Activated naive CD8-positive, alpha-beta T cell (primary cell): ENCODE measurements around the gene PODXL.
"Not testable (repeated sequence)": the region's sequence is repeated elsewhere in the genome, so short reads cannot be mapped to it uniquely, and the experiment has no call there.

Experiments used
- H3K27ac Mint-ChIP-seq: one replicate; pipeline ENCODE4 v1.8.0; 2021; ENCODE audit warnings: mixed read lengths
- H3K27me3 Mint-ChIP-seq: one replicate; pipeline ENCODE4 v1.8.0; 2021; ENCODE audit warnings: mixed read lengths
- H3K36me3 Mint-ChIP-seq: one replicate; pipeline ENCODE4 v1.8.0; 2021; ENCODE audit warnings: mixed read lengths
- H3K4me1 Mint-ChIP-seq: one replicate; pipeline ENCODE4 v1.8.0; 2021; ENCODE audit warnings: low read depth, mixed read lengths
- H3K4me3 Mint-ChIP-seq: one replicate; pipeline ENCODE4 v1.8.0; 2021; ENCODE audit warnings: mild to moderate bottlenecking, mixed read lengths
- H3K9me3 Mint-ChIP-seq: one replicate; pipeline ENCODE4 v1.8.0; 2021; ENCODE audit warnings: low read depth, mixed read lengths

The PODXL gene

GRCh38 chr7:131533566-131534561 lies 22.6 kb downstream of the PODXL start:
- Mint-ChIP-seq H3K4me3 (no peak overlapping the region), H3K27ac (no peak overlapping the region), H3K4me1 (no peaks in the 10 kb centered on the region), H3K27me3 (no peaks in the 10 kb centered on the region), H3K9me3 (no peaks in the 10 kb centered on the region), H3K36me3 (no peaks in the 10 kb centered on the region)

DNA sequence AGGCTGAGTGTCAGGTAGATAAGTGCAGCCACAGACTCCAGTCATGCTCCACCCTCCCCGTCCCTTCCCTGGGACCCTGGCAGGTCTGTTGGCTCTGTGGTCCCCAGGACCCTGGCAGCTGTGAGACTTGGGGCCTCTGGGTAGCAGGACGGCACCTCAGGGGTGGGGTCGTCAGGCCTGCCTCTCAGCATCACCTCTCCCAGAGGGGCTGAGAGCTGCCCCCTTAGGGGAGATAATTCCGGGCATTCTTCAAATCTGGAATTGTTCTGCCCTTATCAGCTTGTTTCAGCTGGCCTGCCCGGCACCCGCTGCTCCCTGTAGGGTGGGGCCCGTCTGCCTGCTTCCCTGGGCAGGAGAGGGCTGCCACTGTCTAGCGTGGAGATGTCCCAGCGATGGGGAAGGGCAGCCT lies 23.3 kb downstream of the PODXL start:
- no peak overlapping the region for H3K4me3 Mint-ChIP-seq

DNA sequence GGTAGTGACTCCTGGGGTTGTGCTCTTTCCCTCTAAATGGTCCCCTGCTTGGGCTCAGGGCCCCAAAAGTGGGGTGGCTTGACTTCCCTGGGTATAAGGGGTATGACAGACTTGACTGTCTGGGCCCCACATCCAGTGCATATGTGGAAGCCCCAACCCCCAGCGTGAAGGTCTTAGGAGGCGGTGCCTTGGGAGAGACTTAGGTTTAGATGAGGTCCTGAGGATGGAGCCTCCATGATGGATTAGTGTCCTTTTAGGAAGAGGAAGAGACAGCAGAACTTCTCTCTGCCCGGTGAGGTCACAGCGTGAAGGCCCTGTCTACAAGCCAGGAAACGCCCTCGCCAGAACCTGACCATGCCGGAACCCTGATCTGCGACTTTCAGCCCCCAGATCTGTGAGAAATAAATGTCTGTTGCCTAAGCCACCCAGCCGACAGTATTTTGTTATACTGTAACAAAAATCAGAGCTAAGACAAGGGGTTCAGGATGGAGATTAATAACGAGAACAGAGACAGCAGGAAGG lies 23.8 kb downstream of the PODXL start:
- Mint-ChIP-seq H3K27ac (no peak overlapping the region), H3K27me3 (no peaks in the 10 kb centered on the region), H3K9me3 (no peaks in the 10 kb centered on the region), H3K4me1 (no peaks in the 10 kb centered on the region), H3K4me3 (no peak overlapping the region), H3K36me3 (no peaks in the 10 kb centered on the region)

More for the DNA sequence above, 23.3 kb downstream of the PODXL start:
- H3K9me3 Mint-ChIP-seq: no peaks in the 10 kb centered on the region
- H3K36me3 Mint-ChIP-seq: no peaks in the 10 kb centered on the region
- H3K27ac Mint-ChIP-seq: no peak overlapping the region
- no peaks in the 10 kb centered on the region for H3K4me1 Mint-ChIP-seq
- no peaks in the 10 kb centered on the region for H3K27me3 Mint-ChIP-seq

GRCh38 chr7:131530137-131530536 lies 26.3 kb downstream of the PODXL start:
- Mint-ChIP-seq H3K4me3 (no peak overlapping the region), H3K27ac (no peak overlapping the region), H3K27me3 (peaks cover 2% of the 10 kb centered on the region), H3K9me3 (no peaks in the 10 kb centered on the region), H3K36me3 (no peaks in the 10 kb centered on the region), H3K4me1 (no peaks in the 10 kb centered on the region)

GRCh38 chr7:131529617-131530016 lies 26.8 kb downstream of the PODXL start:
- Mint-ChIP-seq H3K9me3 (no peaks in the 10 kb centered on the region), H3K36me3 (no peaks in the 10 kb centered on the region), H3K4me1 (no peaks in the 10 kb centered on the region), H3K27me3 (peaks cover 2% of the 10 kb centered on the region), H3K4me3 (no peak overlapping the region), H3K27ac (no peak overlapping the region)

DNA sequence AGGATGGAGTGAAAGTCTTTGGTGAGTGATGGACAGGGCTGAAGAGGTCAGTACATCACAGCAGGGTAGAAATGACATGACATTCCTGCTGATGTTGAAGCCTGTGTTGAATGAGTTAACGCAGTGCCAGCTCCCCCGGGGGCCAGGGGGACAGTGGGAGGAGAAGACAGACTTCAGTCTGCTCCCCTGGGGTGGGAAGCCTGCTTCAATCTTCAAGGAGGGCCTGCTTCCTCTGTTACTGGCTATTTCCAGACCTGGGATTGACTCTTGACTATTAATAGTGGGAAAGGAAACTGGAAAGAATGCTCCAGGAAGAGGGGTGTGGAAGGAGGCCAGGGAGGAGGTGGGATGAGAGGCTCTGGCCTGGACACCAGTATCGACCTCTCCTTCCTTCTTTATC lies 27.2 kb downstream of the PODXL start:
- Mint-ChIP-seq H3K36me3 (no peaks in the 10 kb centered on the region), H3K27me3 (peaks cover 3% of the 10 kb centered on the region), H3K27ac (no peak overlapping the region), H3K4me3 (no peak overlapping the region), H3K4me1 (no peaks in the 10 kb centered on the region), H3K9me3 (no peaks in the 10 kb centered on the region)

DNA sequence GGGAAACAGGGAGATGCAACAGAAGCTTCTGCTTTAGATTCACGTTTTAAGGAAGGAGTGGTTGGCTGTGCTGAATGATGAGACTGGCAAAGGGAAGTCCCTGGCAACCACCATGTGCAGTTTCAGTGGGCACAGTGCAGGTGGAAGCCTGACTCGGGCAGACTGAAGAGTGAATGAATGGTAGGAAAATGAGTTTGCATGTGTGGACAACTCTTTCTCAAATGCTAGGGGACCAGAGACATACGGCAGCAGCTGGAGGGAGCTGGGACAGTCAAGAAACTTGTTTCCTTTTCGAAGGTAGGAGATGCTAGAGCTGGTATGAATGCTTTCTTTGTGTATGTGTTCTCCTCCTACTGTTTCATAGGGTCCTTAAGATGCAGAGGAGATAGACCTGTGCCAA lies 29.0 kb downstream of the PODXL start:
- H3K9me3 Mint-ChIP-seq: no peaks in the 10 kb centered on the region
- H3K27ac Mint-ChIP-seq: no peak overlapping the region
- H3K4me3 Mint-ChIP-seq: no peak overlapping the region
- H3K4me1 Mint-ChIP-seq: peaks cover 6% of the 10 kb centered on the region
- H3K27me3 Mint-ChIP-seq: peaks cover 3% of the 10 kb centered on the region
- H3K36me3 Mint-ChIP-seq: no peaks in the 10 kb centered on the region

GRCh38 chr7:131525820-131526219 lies 30.6 kb downstream of the PODXL start:
- Mint-ChIP-seq H3K36me3 (no peaks in the 10 kb centered on the region), H3K4me3 (no peak overlapping the region)

DNA sequence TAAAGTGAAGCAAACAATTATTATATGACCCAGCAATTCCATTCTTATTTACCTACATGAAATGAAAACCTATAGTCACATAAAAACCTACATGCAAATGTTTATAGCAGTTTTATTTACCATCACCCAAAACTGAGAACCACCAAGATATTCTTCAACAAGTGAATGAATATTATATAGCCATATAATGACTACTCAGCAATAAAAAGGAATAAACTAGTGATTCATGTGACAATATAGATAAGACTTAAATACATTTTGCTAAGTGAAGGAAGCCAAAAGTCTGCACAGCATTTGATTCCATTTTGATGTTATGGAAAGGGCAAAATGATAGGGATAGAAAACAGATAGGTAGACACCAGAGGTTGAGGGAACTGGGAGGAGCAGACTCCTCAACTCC lies 31.7 kb downstream of the PODXL start:
- H3K27ac Mint-ChIP-seq: no peak overlapping the region
- H3K36me3 Mint-ChIP-seq: no peaks in the 10 kb centered on the region
- peaks cover 3% of the 10 kb centered on the region for H3K27me3 Mint-ChIP-seq
- H3K9me3 Mint-ChIP-seq: no peaks in the 10 kb centered on the region
- no peak overlapping the region for H3K4me3 Mint-ChIP-seq
- peaks cover 11% of the 10 kb centered on the region for H3K4me1 Mint-ChIP-seq

More at GRCh38 chr7:131525820-131526219, 30.6 kb downstream of the PODXL start:
- no peaks in the 10 kb centered on the region for H3K9me3 Mint-ChIP-seq
- no peak overlapping the region for H3K27ac Mint-ChIP-seq
- peaks cover 3% of the 10 kb centered on the region for H3K27me3 Mint-ChIP-seq
- peaks cover 11% of the 10 kb centered on the region for H3K4me1 Mint-ChIP-seq

DNA sequence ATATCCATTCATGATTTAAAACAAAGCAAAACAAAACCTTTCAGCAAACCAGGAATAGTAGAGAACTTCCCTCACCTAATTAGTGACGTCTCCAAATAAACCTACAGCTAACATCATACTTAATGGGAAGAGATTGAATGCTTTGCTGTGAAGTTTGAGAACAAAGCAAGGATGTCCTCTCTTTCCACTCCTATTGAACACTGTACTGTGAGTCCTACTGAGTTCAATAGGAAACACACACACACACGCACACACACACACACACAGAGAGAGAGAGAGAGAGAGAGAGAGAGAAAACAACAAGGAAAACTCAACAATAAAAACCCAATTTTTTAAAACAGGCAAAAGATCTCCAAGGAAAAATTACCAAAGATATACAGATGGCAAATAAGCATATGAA lies 32.3 kb downstream of the PODXL start:
- no peak overlapping the region for H3K27ac Mint-ChIP-seq
- H3K36me3 Mint-ChIP-seq: no peaks in the 10 kb centered on the region
- H3K9me3 Mint-ChIP-seq: no peaks in the 10 kb centered on the region
- H3K27me3 Mint-ChIP-seq: peaks cover 3% of the 10 kb centered on the region
- no peak overlapping the region for H3K4me3 Mint-ChIP-seq
- peaks cover 11% of the 10 kb centered on the region for H3K4me1 Mint-ChIP-seq

GRCh38 chr7:131522325-131522930 lies 34.0 kb downstream of the PODXL start:
- Mint-ChIP-seq H3K36me3 (no peaks in the 10 kb centered on the region), H3K27me3 (peaks cover 3% of the 10 kb centered on the region), H3K9me3 (no peaks in the 10 kb centered on the region), H3K4me3 (peak overlapping the region; percentile 21), H3K4me1 (peaks cover 11% of the 10 kb centered on the region), H3K27ac (no peak overlapping the region)

DNA sequence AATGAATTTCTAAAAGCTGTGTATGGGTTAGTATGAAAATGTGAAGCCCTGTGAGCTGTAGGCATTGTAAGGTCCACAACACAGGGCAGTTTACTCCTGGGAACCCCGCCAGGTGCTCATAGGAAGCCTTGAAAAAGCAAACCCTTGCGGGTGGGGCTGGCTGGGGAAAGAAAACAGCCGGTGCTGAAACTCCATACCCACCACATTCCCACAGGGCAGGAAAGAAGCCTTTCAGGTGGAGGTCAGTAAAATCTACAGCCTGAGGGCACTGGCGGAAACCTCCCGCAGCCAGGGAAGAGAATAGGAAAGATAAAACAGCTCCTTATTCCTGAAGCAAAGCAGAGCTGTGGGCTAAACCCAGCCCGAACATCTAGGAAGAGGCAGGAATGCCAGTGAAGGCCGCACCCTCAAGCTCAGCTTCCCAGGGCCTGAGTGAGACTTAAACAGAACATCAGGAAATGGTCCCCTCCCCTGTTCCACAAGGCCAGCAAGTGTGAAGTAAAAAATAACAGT lies 34.7 kb downstream of the PODXL start:
- H3K27ac Mint-ChIP-seq: no peak overlapping the region

DNA sequence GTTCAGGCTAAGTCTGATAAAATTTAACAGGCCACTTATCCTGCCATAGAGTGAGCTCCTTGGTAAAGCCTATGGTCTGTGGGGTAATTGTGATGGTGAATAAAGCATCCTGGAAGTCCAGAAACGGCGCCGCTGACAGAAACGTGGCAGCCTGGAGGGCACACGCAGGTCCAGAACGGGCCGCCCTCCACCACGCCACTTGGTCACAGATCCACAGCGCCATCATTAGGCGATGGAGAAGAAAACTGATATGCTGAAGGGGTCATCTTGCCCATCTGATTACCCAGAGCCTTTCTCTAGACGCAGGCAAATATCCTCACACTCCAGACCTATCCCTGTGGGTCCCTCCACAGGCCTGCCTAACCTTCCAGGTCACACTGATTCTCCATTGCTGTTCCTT lies 37.8 kb downstream of the PODXL start:
- Mint-ChIP-seq H3K36me3 (no peaks in the 10 kb centered on the region), H3K27me3 (no peaks in the 10 kb centered on the region), H3K27ac (no peak overlapping the region), H3K4me3 (no peak overlapping the region), H3K9me3 (no peaks in the 10 kb centered on the region), H3K4me1 (peaks cover 12% of the 10 kb centered on the region)

More for the DNA sequence above, 34.7 kb downstream of the PODXL start:
- Mint-ChIP-seq H3K4me1 (peaks cover 11% of the 10 kb centered on the region), H3K27me3 (peaks cover 3% of the 10 kb centered on the region), H3K36me3 (no peaks in the 10 kb centered on the region), H3K9me3 (no peaks in the 10 kb centered on the region), H3K4me3 (no peak overlapping the region)

DNA sequence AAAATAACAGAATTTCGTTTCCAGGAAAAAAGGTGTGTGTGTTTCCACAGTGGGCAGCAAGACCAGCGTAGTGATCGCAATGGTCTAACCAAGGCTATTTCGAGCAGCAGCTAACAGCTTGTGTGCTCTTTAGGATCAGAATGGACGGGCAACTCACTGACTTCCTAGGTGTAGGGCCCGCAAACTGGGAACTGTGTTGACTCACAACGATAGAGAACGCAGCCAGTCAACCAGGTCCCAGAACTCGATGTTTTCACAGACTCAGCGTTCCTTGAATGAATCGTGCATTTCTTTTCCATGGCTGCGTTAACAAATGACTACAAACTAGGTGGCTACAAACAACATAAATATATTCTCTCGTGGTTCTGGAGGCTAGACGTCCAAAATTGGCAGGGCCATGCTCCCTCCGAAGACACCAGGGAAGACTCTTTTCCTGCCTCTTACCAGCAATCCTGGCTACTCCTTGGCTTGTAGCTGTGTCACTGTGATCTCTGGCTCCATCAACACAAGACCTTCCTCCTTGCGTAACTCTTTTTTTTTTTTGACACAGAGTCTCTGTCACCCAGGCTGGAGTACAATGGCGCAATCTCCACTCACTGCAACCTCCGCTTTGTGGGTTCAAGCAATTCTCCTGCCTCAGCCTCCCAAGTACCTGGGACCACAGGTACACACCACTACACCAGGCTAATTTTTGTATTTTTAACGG lies 39.1 kb downstream of the PODXL start:
- Mint-ChIP-seq H3K4me3 (no peak overlapping the region), H3K27me3 (no peaks in the 10 kb centered on the region), H3K36me3 (no peaks in the 10 kb centered on the region), H3K27ac (no peak overlapping the region), H3K9me3 (no peaks in the 10 kb centered on the region), H3K4me1 (peaks cover 12% of the 10 kb centered on the region)

DNA sequence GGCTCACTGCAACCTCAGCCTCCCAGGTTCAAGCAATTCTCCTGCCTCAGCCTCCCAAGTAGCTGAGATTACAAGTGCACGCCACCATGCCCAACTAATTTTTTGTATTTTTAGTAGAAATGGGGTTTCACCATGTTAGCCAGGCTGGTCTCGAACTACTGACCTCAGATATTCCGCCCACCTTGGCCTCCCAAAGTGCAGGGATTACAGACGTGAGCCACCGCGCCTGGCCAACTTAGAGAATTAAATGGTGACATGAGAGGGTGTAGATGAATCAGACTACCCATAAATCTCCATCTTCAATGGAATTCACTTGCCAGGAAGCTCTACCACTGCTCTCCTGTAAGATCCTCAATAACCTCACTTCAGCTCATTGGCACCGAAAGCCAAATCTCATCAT lies 41.0 kb downstream of the PODXL start:
- H3K4me3 Mint-ChIP-seq, H3K27ac Mint-ChIP-seq, H3K36me3 Mint-ChIP-seq, H3K27me3 Mint-ChIP-seq, H3K9me3 Mint-ChIP-seq: not testable (repeated sequence)
- H3K4me1 Mint-ChIP-seq: peaks cover 13% of the 10 kb centered on the region
